Measurements from ENCODE around the gene TVP23A.
"Not testable (repeated sequence)": the region's sequence is repeated elsewhere in the genome, so short reads cannot be mapped to it uniquely, and the experiment has no call there.

Gene TVP23A

GRCh38 chr16:10744370-10745030, 74.1 kb downstream of the TVP23A start:
- no peak for DNase-seq

- peak; percentile 92 for DNase-seq
Observed at GRCh38 chr16:10743610-10744369, 74.8 kb downstream of the TVP23A start, which contains the start of gene NUBP1. Gene NUBP1 (plus strand): TSS chr16:10743842. CDS start chr16:10743864, 22 bp downstream.

GRCh38 chr16:10743227-10743609, 75.4 kb downstream of the TVP23A start:
- no peak for DNase-seq

DNA sequence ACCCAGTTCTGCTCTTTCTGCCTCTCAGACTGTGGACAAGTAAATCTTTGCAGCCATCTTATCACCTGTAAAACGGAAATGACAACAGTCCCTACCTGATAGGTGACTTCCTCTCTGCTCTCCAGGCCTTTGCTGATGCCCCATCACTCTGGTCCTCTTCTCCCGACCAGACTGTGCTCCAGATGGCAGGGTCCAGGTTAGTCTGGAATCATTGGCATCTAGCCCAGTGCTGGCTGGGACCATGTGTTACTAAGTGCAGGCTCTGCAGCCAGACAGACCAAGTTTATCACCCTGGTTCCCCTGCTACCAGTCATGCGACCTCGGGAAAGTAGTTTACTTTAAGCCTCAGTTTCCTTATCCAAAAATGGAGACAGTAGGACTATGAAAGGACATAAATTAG, 76.8 kb downstream of the TVP23A start:
- DNase-seq: no peak

DNA sequence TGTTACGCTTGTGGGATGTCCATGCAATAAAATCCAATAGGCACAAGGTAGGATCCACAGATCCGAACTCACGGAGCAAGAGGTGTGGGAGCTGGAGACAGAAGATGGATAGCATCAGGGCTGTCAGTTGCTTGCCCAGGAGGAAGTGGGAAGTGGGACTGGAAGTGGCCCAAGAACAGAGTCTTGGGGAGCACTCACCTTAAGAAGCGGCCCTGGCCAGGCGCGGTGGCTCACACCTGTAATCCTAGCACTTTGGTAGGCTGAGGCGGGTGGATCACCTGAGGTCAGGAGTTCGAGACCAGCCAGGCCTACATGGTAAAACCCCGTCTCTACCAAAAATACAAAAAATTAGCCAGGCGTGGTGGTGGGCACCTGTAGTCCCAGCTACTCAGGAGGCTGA, 77.3 kb downstream of the TVP23A start:
- not testable (repeated sequence) for DNase-seq

DNA sequence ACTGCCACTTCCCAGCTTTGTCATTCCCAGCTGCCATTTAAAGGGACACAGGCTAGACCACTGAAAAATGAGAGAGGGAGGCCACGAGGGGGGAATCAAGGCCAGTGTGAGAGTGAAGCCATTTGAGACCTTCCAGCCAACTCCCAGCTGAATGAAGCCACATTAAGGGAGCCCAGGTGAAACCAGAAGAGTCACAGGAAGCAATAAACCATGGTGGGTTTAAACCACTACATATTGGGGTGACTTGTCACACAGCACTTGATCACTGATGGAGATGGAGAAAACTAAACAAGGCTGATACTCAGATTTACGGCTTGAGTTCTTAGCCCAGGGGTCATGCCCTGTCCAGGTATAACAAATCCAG, 77.8 kb downstream of the TVP23A start:
- no peak for DNase-seq

- DNase-seq: no peak
Observed at GRCh38 chr16:10740000-10740844, 78.4 kb downstream of the TVP23A start.

- DNase-seq: no peak
Observed at GRCh38 chr16:10738231-10739077, 80.1 kb downstream of the TVP23A start.

DNA sequence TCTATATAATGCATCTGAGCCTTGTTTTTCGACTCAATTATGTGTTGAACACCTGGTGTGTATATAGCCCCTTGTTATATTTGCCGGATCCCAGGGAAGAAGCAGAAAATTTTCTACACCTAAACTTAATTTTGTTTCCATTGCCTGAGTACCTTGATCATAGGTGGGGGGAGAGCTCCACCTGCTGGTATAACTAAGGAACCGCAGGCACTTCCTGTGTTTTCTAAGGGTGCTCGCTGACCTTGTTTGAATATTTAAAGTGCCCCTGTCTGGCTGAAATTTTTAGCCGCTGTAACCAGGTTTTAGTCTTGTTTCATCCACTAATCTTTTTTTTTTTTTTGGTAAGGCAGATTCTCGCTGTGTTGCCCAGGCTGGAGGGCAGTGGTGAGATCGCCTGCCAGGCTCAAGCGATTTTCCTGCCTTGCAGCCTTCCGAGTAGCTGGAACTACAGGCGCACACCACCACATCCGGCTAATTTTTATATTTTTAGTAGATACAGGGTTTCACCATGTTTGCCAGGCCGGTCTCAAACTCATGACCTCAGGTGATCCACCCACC, 81.4 kb downstream of the TVP23A start:
- DNase-seq: peak; percentile 65

GRCh38 chr16:10731790-10732189, 86.8 kb downstream of the TVP23A start:
- DNase-seq: no peak

DNA sequence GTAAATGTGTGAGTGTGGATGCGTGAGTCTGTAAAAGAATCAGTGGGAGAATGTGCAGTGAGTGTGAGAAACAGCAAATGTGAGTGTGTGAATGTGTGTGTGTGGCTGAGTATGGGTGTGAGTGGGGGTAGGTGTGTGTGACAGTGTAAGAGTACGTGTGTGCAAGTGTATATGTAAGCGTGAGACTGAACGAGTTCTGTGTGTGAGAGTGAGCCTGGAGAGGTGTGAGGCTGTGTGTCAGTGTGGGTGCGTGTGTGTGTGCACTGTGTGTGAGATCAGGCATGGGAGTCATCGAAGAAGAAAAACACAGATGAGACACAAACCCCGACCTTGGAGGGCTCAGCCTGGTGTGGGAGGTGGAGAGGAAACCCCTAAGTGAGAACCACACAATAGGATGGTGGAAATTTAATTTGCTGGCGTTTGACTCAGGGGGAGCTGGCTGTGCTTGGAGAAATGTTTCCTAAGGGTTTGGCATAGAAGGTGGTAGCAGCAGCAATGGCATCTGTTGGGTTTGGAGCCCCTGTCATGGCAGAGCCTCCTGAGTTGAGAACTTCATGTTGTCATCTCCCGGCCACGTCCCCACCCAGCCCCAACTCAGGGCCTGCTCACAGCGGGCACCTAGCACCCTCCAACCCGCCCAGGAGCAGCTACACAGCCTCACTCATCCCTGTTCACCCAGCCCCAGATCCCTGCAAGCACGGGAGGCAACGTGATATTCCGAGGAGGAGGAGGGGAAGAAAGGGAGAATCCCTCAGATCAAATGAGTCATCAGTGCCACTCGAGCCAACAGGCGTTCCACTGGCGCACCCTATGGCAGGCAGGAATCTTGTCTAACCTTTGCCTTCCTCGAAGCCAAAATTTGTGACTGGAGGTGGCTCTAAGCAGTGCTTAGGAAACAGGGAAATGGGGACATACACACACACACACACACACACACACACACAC, 89.2 kb downstream of the TVP23A start:
- DNase-seq: no peak

DNA sequence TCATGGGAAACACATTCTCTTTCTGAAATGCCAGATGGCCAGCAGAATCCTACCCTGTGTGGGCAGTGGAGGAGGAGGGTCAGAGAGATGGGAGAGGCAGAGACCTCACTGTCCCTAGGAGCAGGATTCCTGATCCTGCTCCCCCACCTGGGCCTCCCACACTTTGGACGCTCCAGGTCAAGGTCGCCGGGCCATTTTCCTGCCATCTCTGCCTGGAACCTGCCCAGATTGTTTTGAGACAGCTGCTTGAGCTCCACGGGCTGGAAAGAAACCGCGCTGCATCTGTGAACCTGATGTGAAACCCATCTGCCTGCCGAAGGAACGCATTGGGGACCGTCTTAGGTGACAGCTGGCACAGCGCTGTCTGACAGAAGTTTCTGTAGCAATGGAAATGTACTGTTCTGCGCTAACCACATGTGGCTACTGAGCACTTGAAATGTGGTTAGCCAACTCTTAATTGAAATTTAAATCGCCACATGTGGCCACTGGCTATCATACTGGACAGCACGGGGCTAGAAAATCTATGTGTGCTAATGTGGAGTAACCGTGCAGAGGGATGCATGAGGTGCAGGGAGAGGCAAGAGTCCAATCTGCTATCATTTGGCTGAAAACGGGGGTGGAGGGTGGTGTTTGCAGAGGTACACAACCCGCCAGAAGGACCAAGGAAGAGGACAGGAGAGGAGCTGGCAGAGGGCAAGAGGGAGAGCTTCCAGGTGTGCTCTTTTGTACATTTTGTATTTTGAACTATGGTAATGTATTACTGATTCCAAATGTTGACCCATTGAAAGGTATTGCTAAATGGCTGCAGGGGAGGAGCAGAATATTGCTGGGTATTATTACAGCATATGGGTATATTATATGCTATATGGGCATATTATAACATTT, 90.3 kb downstream of the TVP23A start:
- DNase-seq: no peak
